Measurements from ENCODE around the gene AGO4.
"Not testable (repeated sequence)": the region's sequence is repeated elsewhere in the genome, so short reads cannot be mapped to it uniquely, and the experiment has no call there.

Gene AGO4

GRCh38 chr1:35869245-35869950 is 61.6 kb downstream of the AGO4 start:
- FAIRE-seq, result not testable (repeated sequence)

GRCh38 chr1:35870651-35871309 is 63.0 kb downstream of the AGO4 start:
- FAIRE-seq, result no peak

- no peak for FAIRE-seq
These were observed 65.5 kb downstream of the AGO4 start for GRCh38 chr1:35873243-35873750.

GRCh38 chr1:35874115-35874514 is 66.3 kb downstream of the AGO4 start:
- not testable (repeated sequence) for FAIRE-seq

GRCh38 chr1:35876988-35877387 is 69.2 kb downstream of the AGO4 start:
- no peak for FAIRE-seq

GRCh38 chr1:35881850-35882273 is 74.0 kb downstream of the AGO4 start:
- no peak for FAIRE-seq

- no peak for FAIRE-seq
These were observed 74.7 kb downstream of the AGO4 start for GRCh38 chr1:35882586-35882944.

- FAIRE-seq, result no peak
These were observed 75.3 kb downstream of the AGO4 start, which contains the start of gene AGO1 for GRCh38 chr1:35882945-35883634. TSS of gene AGO1 (plus strand) at chr1:35883209. CDS start at chr1:35883422, 213 bp downstream.

GRCh38 chr1:35883635-35884101 is 75.9 kb downstream of the AGO4 start:
- FAIRE-seq, result no peak

- FAIRE-seq, result no peak
These were observed 77.1 kb downstream of the AGO4 start for GRCh38 chr1:35884934-35885333.

GRCh38 chr1:35885961-35886558 is 78.2 kb downstream of the AGO4 start:
- FAIRE-seq, result no peak

GRCh38 chr1:35886577-35887431 is 79.0 kb downstream of the AGO4 start:
- no peak for FAIRE-seq

GRCh38 chr1:35887508-35887907 is 79.7 kb downstream of the AGO4 start:
- no peak for FAIRE-seq

- no peak for FAIRE-seq
These were observed 80.4 kb downstream of the AGO4 start for GRCh38 chr1:35888255-35888654.

GRCh38 chr1:35888981-35889380 is 81.2 kb downstream of the AGO4 start:
- not testable (repeated sequence) for FAIRE-seq

- FAIRE-seq, result no peak
These were observed 85.4 kb downstream of the AGO4 start for GRCh38 chr1:35893051-35893879.

GRCh38 chr1:35894183-35894582 is 86.4 kb downstream of the AGO4 start:
- FAIRE-seq, result no peak

- FAIRE-seq, result no peak
These were observed 86.8 kb downstream of the AGO4 start for GRCh38 chr1:35894656-35895055.

- no peak for FAIRE-seq
These were observed 92.1 kb downstream of the AGO4 start for GRCh38 chr1:35899941-35900340.

GRCh38 chr1:35901235-35901634 is 93.4 kb downstream of the AGO4 start:
- no peak for FAIRE-seq

- FAIRE-seq, result no peak
These were observed 94.9 kb downstream of the AGO4 start for GRCh38 chr1:35902671-35903070.

Data from TTC549 (cell line).